Activated CD4-positive, alpha-beta T cell treated with anti-CD3 and anti-CD28 coated beads, Interleukin-2, amount 50 U/mL, for 4 hours (primary cell): ENCODE results near the gene CYTIP.
A peak's percentile ranks its signal among the peaks of the same experiment; 100 is the strongest.

ENCODE experiments used
- DNase-seq, 2 experiments: peaks; one replicate each; pipeline ENCODE4 v3.0.0-alpha.2; 2020

The CYTIP gene

DNA sequence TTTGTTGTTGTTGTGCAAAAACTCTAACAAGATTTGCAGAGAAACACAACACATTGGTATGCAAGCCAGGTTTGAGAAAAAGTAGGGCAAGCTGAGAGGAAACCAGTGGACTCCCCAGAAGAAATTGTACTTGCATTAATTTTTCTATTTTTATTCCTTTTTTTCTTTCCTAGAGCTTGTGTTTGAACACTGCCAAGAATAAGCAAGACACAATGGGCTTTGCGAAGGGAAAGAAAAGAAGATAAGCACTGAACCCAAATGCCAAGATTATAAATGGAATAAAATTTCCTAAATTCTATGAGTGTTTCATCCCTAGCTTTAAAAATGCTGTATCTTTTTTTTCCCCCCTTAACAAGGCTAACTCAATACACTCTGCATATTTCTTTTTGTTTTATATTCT lies 17.0 kb upstream of the CYTIP start:
- no peak for DNase-seq

DNA sequence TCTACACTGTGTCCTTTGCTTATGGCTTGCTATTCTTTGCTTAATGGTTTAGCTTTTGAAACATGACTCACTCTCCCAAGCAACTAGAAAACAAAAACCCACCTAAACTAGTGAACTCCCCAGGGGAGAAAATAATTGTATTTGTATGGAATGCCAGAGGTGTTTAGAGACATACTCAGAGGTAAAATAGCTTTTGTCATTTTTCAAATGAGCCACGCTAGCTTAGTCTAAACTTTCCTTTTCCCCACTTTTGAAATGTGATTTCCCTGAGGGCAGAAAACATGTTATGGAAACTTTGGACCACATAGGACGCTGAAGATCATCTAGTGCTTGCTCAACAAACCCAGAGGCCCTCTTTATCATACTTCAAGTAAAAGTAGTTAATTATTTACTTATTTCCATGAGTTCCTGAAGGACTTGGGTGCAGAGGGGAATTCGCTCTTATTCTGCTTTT lies 16.5 kb upstream of the CYTIP start:
- DNase-seq, result no peak

DNA sequence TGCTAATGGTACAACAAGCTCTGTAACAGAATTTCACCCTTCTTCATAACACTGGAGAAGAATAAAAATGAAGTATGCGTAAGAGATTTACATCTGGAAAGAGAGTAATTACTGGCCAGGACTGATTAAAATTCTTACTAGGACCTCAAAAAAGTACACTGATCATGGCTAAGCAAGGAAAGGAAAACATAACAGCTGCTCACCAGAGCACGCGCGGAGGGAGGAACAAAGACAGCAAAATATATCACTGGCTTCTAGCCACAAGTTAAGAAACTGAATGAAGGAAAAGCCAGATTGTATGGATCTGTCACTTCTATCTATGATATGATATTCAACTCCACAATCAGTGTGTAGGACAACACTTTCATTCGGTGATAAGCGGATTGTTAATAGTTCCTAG lies 15.6 kb upstream of the CYTIP start:
- no peak for DNase-seq

DNA sequence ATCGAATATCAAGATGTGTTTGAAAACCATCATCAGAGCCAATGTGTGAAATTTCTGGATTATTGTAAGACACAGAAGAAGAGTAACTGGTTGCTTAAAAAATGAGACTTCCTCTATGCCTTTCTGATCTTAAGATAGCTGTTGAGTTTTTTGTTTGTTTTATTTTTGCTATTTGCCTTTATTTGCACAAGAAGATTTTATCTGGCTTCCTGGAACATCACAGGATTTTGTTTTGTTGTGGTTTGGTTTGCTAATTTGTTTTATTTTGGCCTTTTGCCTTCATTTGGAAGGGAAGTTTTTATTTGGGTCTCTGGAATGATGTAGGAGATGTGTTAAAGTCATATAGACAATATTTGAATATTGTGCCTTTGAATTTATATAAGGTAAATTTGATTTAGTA lies 3.9 kb upstream of the CYTIP start:
- DNase-seq, result no peak

DNA sequence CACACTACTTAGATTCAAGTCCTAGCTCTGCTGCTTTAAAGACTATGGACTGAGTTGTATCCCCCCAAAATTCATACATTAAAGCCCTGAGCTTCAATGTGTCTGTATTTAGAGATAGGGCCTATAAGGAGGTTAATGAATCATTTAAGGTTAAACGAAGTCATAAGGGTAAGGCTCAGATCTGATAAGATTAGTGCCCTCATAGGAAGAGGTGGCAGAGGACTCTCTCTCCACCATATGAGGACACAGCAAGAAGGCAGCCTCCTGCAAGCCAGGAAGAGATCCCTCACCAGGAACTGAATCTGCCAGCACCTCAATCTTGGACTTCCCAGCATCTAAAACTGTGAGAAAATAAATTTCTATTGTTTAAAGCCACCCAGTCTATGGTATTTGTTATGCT lies 3.1 kb upstream of the CYTIP start:
- no peak for DNase-seq

DNA sequence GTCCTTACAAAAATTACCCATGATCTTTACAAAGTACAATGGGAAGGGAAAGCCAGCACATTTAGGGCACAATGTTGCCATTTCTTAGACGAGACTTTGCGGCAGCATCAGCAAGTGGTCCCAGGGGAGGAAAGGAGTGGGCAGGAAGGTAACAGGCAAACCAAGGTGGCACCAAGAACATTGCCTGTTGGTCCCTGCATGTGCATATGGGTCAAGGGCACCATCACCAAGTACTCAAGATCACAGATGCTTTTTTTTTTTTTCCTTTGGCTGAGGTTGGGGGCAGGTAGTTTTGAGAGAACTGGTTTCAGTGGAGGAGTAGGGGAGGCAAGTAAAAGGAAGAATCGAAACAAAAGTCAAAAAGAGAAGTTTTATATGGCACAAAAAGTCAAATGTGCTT lies 752 bp upstream of the CYTIP start:
- DNase-seq, result no peak

DNA sequence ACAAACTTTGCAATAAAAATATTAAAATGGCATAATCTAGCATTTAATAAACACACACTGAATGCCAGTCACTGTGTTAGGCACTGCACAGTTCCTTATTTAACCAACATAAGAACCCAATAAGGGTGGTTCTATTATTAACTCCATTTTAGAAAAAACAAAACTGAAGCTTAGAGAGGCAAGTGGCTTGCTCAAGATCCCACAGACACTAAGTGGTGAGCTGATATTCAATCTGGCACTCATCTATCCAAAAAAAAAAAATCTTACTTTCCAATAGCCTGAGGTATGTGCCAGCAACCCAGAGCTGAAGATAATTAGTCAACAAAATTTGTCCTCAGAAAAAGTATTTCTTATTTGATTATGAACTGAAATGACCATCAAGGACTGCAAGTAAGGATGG lies 799 bp downstream of the CYTIP start:
- DNase-seq, result no peak

DNA sequence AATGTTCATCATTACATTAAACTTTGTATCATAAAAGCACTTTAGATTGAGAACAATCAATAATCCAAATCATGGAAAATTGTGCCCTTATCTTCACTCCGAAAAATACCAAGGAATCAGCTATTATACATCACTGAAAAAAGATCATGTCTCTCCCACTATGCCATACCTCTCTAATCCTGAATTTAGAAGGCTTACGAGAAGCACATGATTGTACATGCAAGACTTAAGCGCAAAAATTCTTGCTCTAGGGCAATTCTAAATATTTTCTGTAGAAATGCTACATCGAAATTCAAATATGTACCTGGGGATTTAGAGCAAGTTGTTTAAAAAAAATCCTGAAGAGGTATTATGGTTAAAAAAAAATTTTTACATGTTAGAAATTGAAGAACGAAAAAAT lies 1.3 kb downstream of the CYTIP start:
- no peak for DNase-seq

DNA sequence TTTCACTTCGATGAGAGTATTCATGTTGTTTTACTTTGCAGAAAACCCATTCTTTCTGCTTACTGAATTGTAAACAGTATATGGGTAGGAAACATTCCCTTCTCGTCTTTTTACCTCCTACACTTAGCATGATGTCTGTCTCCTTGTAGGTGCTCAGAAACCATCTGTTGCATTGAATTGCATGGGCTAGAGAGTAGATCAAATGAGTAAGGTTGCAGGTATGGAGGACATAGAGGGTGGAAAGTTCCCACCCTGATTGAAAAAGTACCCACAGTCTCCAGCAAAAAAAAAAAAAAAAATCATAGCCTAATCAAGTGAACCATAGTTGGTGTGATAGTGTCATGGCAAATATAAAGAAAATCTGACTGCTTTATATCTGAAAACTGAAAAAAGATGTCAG lies 1.7 kb downstream of the CYTIP start:
- DNase-seq, result no peak

DNA sequence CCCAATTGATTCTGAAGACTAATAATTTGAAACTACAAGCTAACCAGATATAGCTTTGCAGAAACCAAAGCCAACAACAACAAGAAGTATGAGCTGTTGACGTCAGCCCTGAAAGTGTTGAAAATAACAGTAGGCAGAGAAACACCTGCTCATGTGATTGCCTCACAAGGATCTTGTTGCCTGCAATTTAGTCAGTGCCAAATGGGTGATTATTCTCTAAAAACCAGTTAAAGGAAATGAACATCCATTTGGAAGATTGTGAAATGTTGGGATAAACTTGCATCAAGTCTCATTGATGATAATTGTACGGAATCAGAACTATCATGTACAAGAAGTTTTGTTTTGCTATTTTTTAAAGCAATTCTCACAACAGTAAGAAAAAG lies 2.8 kb downstream of the CYTIP start:
- no peak for DNase-seq

DNA sequence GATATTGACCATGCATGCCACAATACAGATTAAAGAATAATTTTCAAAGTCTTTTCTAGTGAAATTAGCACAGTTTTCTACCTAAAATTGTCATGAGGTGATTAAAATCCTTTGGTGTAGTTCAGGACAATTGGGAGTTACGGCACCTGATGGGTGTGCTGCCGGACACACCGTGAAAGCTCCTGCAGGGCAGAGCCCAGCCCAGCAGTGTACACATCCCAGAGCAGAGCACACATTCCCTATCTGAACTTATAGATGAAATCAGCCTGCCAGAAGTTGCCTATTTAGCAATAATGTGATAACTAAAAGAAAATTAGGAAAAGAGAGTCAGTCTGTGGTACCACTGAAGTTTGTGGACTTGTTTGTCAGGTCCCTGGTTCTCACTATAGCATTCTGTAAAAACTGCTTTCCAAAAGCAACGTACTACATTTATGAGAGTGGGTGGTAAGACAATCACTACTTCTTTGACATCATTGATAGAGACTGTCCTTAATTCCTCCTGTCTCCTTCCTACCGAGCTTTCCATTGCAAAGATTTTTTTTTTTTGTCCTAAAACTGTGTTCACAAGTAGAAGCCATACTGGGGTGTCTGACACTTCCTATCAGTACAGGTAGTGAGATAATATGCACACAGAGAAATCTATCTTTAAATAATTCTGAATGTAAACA lies 3.4 kb downstream of the CYTIP start:
- no peak for DNase-seq

DNA sequence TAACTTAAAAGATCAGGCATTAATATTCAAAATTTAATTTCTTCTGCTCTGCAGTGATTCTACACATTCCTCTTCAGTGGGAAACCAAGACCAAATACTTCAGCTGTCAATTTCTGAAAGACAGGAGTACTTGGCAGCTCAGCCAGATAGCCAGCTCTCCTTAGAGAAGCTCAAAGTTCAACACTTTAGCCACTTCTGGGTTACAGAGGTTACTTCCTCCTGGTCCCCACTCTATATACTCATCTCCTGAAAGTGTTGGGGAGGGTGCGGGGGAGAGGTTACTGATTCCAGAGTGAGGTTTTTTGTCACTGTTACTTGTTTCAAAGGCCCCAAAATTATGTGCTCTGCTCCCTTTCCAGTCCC lies 4.1 kb downstream of the CYTIP start:
- DNase-seq, result peak in 1 of 2 experiments; percentile 37

DNA sequence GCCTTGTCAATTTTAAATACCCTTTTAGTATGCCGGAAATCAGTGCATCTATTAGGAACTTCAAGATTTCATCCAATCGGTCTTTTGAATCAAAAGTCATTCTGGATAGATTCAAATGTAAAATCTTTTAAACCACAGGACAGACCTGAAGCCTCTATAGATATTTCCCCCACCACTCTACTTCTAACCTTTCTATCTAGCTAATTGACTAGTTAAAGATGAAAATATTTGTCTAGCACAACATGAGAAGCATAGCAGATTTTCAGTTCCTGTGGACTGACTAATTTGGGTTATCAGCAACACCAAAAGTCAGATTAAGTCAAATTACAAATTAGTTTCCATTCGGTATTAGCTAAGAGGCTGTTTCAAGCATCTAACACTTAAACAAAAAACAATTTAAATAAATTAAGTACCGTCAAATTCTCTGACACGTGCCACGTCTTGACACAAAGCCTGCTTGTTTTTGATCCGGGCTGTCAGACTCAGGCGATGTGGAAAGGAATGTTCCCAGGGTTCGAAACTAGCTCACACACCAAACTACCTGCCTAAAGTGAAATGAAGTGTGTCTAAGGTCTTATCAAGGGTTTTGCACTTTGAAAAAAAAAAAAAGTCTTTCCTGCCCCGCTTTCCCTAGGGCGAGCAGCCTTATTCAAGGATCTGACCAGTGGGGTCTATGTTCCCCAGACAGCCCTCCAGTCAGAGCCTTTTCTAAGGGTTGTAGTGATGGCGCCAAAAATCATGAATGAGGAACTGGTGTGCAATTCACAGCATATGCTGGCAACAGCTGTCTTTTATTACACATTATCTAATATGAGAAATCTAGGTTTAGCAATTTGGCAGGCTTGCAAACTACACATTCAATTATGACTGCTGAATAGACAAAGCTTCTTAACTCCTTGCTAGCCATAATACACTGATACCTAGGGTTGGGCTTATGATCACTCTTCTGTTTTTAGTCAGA lies 4.7 kb downstream of the CYTIP start:
- DNase-seq, result no peak

DNA sequence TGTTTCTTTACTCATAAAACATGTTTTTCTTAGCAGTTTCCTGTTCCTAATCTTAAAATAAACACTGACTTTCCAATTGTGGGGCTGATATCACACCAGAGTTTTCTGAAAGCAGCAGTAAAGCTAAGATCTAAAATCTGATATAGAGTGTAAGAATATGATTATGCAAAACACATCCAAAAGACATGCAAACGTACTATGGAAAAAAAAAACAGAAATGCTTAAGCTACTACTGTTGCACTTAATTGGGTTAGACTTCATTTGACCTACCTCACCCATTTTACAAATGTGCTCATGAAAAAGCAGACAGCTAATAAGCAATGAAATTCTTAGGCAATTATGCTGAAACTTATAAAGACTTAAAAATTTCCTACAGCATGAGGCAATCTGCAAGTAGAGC lies 10.5 kb downstream of the CYTIP start:
- DNase-seq, result no peak

DNA sequence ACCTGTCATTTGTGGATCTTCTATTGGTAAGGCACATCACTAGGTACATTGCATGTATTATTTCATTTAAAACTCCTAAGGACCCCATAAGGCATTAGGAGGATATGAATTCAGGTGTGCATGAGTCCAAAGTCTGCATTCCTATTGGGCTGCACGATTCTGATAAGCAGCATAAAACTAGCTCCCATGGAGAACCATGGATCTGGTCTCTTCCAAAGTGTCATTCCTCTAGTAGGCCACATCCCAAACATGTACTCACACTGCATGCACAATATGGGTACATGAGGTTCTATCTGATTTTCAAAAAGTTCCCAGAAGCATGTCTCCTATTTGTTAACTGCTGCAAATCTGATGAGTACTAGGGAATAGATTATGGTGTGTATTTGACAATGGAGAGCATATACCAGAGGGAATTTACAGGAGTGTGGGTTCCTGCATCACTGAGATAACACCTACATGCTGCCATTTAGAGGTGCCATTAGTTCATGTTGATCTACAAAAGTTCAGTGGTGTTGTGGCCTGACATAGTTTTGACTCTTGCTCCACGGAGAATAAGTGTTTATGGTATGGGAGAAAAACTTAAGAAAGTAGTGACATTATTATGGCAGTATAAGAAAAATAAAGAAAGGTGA lies 11.3 kb downstream of the CYTIP start:
- DNase-seq, result no peak

DNA sequence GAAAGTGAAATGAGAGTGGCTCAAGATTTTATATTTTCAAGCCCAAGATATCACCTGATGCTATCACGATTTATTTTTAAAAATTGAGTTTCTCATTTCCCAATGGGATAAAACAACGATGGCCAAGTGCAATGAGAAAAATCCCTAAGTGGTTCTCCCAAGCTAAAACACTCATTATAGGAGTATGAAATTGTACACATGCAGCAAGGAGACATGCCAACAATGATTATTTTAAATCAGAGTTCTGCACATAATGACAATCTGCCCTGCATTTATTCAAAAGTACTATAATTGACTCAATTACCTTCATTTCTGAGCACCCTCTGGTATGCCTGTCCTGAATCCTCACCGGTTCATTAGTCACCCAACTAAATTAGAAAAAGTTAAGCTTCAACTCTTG lies 12.7 kb downstream of the CYTIP start:
- DNase-seq, result no peak

DNA sequence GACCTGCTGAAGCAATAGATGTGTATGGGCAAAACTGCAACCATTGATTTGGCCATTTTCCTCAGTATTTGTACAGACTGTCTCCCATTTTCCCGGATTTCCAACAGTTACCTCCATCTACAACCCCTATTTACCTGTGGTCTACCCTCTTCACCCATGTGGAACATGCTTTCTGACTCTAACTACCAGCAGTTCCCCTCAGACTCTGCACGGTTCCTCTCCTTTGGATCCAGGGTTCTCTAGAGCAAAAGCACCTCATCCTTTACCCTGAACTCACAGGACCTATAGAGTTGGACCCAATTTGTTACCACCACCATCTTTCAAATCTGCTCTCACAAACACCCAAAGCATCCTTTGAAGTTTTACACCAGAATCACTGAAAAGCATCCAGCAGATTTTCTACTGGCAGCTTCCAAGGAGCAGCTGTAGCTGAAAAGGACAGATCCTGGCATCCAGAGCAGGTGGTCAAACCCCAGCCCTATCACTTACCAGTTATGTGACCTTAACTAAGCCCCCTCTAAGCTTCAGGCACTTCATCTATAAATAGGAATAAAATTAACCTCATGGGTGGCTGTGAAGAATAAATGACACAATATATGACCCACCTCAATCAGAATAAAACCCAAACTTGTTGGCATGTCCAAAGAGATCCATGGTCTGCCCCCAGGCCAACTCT lies 15.3 kb downstream of the CYTIP start:
- DNase-seq, result no peak

DNA sequence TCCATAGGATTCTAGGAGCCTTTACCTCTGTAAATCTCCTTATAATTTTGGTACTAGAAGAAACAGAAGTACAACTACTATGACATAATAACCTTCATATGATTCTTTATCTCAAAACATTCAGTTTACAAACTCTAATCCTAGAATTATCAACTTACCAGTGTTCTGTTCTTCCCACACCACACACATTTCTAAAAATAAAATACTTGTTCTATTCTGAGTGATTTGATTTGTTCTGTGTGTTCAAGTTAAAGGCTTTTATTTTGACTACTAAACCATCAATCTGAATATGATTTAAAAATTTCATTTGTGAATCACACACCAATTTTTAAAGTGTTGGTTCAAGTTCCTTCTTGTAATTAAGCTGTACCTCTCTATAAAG lies 16.0 kb downstream of the CYTIP start:
- no peak for DNase-seq

DNA sequence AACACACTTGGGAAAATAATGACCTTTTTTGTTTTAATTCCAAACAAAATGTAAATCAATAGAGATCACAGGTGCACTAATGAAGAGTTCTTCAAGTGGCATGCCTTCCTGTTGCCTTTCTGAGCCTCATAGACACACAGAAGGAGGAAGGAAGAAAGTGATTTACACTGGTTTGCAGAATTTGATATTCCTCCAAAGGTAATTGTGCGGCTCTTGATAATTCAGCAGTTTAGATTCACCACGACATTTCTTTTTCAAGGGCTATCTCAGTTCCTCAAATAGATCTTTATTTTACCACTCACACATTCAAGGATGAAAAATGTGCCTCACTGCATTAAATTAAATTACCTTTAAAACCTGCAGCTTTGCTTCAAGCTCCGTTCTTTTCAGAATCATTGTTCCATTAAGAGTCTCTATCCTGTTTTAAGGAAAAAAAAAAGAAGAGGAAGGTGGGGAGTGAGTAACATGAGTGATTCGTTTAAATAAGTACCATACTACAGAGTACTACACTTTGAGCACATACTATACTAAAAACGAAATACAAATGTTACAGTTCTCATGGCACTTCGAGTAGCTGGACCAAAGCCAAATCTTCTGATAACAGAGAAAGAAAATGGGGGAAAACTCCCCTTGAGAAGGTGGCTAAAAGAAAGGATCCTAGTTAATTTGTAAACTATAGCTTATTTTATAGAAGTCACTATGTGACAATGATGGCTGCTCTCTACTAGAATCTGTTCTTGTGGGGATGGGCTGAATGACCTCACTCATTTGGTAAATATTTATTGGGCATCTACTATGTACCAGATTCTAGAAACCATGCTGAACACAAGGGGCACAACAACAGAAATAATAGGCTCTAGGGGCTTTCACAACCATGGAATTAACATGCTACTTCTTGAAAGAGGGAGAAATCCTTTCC lies 16.6 kb downstream of the CYTIP start:
- DNase-seq, result no peak

DNA sequence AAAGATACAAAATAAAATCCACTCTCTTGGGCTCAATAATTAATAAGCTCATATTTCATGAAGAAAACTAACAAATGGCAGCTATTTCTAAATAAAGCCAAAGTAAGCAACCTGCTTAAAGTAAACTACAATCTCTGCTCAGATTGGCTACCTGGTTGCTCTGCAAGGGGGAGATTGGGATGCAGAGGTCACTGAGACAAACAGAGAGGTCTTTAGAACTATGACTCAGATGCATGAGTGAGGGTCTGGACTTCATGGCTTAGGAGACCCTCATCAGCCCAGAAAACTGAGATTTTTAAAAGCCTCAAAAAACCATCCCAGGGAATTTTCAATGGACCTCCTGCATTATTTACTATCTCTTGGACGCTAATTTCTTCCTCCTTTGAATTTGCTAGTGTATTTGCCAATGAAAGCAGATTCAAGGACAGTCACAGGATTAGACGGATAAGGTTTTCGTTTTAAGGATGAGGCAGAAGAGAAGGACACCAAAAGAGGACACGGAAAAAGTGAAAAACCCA lies 17.4 kb downstream of the CYTIP start:
- DNase-seq, result no peak

DNA sequence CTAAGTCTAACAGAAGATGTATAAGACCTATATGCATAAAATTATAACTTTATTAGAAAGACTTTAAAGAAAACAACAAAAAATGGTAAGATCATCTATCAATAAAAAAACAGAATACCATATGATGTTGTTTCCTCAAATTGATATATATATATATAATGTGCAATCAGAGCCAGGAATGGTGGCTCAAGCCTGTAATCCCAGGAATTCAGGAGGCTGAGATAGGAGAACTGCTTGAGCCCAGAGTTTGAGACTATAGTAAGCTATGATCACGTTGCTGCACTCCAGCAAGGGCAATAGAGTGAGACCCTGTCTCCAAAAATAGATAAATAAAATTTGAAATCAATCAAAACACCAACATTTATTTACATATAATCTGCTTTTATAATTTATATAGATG lies 19.5 kb downstream of the CYTIP start:
- no peak for DNase-seq

DNA sequence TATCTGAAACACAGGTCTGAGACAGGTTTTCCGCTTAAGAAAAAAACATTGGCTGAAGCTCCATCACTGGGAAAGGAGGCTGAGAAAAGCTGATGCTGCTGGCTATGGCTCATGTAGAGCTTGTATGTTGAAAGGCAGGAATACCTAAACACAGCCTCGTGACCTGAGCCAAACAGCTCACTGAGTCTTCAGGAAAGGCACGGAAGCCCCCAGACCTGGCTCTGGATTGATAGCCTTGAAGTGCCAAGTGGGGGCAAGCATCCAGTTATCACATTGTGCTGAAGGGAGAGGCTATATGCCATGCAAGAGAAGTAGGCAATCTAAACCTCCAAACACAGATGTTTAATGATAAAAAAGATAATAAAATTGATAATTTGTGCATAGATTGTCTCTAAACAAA lies 21.9 kb downstream of the CYTIP start:
- no peak for DNase-seq
